Measurements from ENCODE around the gene CCDC77.

GRCh38 chr12:466039-466438 lies 64.6 kb downstream of the CCDC77 start:
- TF ChIP-seq CTCF (IDR thresholded peaks at IDR 0.05) (no peak), EP300 (IDR thresholded peaks at IDR 0.05) (no peak), POLR2A (IDR thresholded peaks at IDR 0.05) (no peak)

Measured in stomach (tissue), 4 donors.